NCI-H446 (cell line): ENCODE measurements around the gene CLHC1.
"Not testable (repeated sequence)": the region's sequence is repeated elsewhere in the genome, so short reads cannot be mapped to it uniquely, and the experiment has no call there.

Experiments
- DNase-seq, 2 experiments: peaks; one replicate each; lab custom pipeline; 2025; lab: John Stamatoyannopoulos, UW

CLHC1 gene

GRCh38 chr2:55153584-55154299, 78.4 kb downstream of the CLHC1 start:
- DNase-seq, result no peak

GRCh38 chr2:55152475-55153412, 79.3 kb downstream of the CLHC1 start:
- no peak for DNase-seq

GRCh38 chr2:55151733-55152433, 80.2 kb downstream of the CLHC1 start:
- DNase-seq, result no peak

GRCh38 chr2:55150834-55151233, 81.3 kb downstream of the CLHC1 start:
- no peak for DNase-seq

GRCh38 chr2:55148269-55148668, 83.8 kb downstream of the CLHC1 start:
- DNase-seq, result no peak

GRCh38 chr2:55147531-55147930, 84.6 kb downstream of the CLHC1 start:
- DNase-seq, result no peak

GRCh38 chr2:55147041-55147440, 85.1 kb downstream of the CLHC1 start:
- DNase-seq, result no peak

- no peak for DNase-seq
Measured at GRCh38 chr2:55146263-55146662, 85.8 kb downstream of the CLHC1 start.

- DNase-seq, result no peak
Measured at GRCh38 chr2:55144922-55145820, 86.9 kb downstream of the CLHC1 start.

GRCh38 chr2:55143706-55144105, 88.4 kb downstream of the CLHC1 start:
- DNase-seq, result not testable (repeated sequence)

GRCh38 chr2:55142518-55142917, 89.6 kb downstream of the CLHC1 start:
- no peak for DNase-seq

- DNase-seq, result no peak
Measured at GRCh38 chr2:55141572-55142413, 90.3 kb downstream of the CLHC1 start.

- DNase-seq, result no peak
Measured at GRCh38 chr2:55140316-55141219, 91.5 kb downstream of the CLHC1 start.

GRCh38 chr2:55139305-55139704, 92.8 kb downstream of the CLHC1 start:
- DNase-seq, result no peak

- DNase-seq, result no peak
Measured at GRCh38 chr2:55138882-55139229, 93.2 kb downstream of the CLHC1 start.

GRCh38 chr2:55138014-55138881, 93.8 kb downstream of the CLHC1 start:
- no peak for DNase-seq

GRCh38 chr2:55137024-55137958, 94.8 kb downstream of the CLHC1 start:
- DNase-seq, result no peak
